HG02970 (cell line): Measurements from ENCODE around the gene WDR1.
"Not testable (repeated sequence)": the region's sequence is repeated elsewhere in the genome, so short reads cannot be mapped to it uniquely, and the experiment has no call there.

Source experiments
- ATAC-seq: cut with Tn5 transposase; IDR thresholded peaks from one replicate; pipeline ENCODE4 v1.9.1; 2021; ENCODE audit warnings: mild to moderate bottlenecking, moderate library complexity, moderate number of reproducible peaks; ENCODE audit not compliant: unreplicated experiment, low FRiP score

Gene WDR1

GRCh38 chr4:10135260-10135659 lies 18.7 kb upstream of the WDR1 start:
- ATAC-seq = no peak

DNA sequence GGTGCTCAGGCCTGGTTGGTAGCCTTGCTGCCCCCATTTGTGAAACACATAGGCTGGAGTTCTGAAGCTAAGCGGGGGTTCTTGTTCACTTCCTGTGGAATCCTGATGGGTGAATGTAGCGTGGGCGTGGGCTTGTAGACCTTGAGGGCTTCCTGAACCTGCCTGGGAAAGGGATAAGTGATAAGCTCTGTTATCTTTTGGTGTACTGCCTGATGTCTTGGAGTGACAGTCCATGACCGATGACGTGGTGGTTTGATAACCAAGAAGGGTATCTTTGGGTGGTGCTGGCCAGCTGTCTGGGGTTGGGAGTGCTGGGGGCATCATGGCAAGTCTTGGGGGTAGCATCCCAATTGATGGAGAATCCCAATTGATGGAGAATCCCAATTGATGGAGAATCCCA lies 17.5 kb upstream of the WDR1 start:
- ATAC-seq = no peak

DNA sequence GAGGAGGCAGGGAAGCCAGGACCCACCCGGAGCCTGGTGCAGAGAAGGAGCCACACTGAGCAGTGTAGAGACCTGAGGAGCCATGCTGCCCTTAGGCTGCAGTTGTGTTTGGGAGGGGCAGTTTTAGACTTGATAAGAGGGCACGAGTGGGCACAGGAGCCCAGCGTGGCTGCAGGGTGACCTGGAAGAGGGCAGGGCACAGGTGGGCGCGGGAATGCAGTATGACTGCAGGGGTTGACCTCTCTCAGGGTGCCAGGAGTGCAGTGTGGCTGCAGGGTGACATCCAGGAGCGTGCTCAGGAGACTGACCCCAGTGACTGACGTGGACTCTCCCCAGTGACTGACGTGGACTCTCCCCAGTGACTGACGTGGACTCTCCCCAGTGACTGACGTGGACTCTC lies 14.6 kb upstream of the WDR1 start:
- no peak for ATAC-seq

DNA sequence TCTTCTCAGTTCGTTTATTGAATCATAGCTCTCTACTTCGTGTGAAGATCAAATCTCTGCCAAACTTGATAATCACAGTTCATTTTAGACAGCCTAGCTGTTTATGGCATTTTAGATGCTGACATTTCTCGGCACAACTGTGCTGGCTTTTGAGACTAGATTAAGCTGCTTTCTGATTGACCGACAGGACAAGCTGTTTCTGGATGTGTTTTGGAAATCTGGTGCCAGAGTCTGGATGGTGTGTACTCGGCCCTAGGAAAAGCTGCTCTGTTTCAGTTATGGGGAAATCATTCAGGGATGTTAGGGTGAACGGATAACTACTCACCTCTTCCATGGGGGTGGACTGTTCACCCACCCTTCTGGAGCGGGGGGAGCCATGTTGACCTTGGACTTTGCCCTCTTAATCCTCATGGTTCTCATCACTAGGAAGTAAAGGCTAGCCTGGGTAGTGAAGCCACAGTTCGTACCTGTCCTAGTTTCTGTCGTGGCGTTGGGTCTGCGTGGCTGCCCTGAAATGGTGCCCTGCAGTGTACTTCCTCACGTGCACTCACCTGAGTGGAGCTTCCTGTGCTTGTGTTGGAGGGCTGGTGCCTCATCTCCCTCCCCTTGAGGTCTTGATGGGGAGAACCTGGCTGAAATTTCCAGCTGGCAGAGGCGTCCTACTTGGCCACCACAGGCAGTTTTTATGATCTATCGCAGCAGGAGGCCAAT lies 13.7 kb upstream of the WDR1 start:
- ATAC-seq = no peak

- ATAC-seq = no peak
These were observed 12.9 kb upstream of the WDR1 start for GRCh38 chr4:10129196-10130177.

DNA sequence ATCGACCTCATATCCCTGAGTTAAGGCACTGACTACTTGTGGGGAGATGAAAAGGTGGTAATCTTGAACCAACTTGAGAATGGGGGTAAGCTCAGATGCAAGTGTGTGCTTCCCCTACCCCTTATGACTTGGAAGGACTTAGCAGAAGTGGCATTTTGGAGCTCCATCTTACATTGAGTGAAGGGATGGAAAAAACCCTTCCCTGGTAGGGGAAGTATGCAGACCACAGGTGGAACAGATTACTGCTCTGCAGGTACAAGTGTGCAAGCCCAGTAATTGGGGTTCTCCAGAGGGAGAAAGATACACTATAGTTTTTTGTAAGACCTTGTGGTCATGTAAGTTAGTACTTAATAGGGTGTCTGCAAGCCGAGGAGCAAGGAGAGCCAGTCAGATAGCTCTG lies 12.2 kb upstream of the WDR1 start:
- no peak for ATAC-seq

DNA sequence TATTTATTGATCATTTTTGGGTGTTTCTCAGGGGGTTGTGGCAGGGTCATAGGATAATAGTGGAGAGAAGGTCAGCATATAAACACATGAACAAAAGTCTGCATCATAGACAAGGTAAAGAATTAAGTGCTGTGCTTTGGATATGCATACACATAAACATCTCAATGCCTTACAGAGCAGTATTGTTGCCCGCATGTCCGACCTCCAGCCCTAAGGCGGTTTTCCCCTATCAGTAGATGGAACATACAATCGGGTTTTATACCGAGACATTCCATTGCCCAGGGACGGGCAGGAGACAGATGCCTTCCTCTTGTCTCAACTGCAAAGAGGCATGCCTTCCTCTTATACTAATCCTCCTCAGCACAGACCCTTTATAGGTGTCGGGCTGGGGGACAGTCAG lies 10.9 kb upstream of the WDR1 start:
- not testable (repeated sequence) for ATAC-seq

DNA sequence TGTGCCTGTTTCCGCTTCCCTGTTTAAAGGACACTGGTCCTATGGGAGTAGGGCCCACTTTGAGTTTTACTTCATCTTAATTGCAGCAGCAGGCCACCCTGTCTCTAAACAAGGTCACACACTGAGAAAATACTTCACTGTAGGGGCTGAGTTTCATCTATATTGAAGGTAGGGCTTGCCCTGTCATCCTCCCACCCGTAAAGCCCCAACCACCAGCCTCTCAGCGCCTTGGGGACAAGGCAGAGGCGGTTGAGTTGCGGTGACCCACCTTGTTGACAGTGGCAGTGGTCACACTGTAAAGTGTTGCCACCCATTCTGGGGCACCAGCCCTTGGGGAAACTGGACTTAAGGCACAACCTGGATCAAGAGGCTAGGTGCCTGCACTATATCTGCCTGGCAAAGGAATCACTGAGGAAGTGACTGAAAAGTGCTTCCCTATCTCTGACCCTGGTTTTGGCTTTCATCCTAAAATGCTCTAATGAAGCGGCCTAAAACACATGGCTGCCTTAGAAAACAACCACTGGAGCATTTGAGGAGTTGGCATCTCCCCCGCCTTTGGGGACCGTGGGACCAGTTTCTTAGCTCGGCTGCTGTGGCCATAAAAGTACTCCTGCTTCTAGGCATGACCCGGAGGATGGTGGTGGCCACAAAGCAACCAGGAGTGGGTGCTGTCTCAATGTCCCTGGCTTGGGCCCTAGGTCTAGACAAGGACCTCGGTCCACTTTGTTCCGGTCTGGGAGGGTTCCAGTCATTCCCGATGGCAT lies 7.8 kb upstream of the WDR1 start:
- no peak for ATAC-seq

DNA sequence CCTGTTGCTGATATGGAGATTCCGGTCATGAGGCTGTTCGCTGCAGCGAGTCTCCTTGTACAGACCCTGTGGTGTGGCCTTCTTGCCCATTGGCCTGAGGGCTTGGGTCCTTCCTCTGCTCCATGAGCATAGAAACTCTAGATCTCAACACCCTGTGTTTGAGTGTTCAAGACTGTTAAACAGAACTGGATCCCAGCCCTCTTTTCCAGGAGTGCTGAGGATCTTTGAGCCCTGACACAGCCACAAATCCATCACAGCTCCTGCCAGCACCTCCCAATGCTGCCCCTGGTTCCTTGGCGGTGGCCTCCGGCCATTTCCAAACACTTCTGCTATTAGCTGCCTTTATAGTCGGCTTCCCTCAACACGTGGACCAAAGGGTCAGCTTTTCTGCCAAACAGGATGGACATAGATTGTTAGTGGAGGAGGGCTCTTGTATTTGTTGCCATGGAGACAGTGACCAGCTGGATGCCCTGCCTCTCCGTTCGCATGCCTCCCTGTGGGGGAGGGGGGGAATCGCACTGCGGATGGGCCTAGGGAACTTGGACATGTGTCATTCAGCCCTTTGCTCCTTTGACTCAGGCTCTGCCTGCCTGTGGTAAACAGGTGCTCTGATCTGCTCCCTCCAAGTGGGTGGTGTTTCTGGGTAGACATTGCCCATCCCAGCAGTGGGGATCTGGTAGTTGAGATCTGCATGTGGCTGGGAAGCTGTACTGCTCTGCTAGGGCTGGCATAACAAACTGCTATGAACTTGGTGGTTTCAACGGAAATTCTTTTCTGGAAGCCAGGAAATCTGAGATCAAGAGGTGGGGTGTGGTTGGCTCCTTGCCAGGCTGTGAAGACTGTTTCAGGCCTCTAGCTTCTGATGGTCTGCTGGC lies 6.9 kb upstream of the WDR1 start:
- no peak for ATAC-seq

- ATAC-seq = no peak
These were observed 5.8 kb upstream of the WDR1 start for GRCh38 chr4:10122236-10122932.

- ATAC-seq = no peak
These were observed 5.1 kb upstream of the WDR1 start for GRCh38 chr4:10121568-10122208.

- no peak for ATAC-seq
These were observed 4.5 kb upstream of the WDR1 start for GRCh38 chr4:10120943-10121567.

GRCh38 chr4:10119773-10120172 lies 3.2 kb upstream of the WDR1 start:
- ATAC-seq = no peak

- no peak for ATAC-seq
These were observed 2.7 kb upstream of the WDR1 start for GRCh38 chr4:10119278-10119677.

DNA sequence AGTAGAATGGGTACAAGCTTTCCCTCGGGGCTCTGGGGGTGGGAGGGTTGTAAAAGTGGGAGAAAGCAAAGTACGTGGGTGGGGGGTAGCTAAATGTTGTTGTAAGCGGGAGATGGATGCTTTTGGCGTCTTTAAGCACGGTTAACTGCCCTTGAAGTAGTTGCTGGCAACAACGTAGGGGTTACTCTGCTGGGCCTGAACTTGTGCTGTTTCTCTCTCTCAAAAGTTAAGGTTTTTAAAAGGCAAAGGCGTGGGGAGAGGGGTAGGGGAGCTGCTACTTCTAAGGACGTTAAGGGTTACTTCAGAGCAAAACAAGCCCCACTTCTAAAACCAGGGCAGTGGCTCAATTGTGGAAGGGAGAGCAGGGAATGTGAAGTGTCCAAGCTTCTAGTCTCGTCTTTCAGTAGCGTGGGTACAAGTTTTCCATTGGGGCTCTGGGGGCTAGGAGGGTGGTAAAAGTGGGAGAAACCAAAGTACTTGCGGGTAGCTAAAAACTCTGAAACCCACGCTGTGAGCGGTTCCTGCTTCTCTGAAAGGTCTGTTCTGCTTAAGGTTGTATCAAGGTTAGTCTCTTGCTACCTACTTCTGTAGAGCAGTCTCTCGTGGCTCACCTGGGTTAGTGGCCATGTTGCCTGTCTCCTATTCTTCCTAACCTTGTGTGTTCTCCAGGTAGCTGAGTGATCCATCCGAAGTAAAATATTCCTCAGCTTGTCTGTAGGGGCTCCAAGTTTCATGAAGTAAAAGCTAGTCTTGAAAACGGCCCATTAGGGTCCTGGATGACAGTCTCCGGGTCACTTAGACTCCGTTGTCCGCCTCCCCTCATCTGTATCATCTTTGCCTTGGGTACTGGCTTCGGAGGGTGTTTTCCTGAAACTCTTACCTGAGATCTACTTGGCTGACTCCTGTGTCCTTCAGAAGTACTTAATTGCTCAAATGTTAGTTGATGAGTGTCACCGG lies 1.7 kb upstream of the WDR1 start:
- ATAC-seq = no peak

GRCh38 chr4:10117359-10118047 lies 904 bp upstream of the WDR1 start:
- ATAC-seq = no peak
